Measurements from ENCODE around the gene PGPEP1. TPM values are rescaled to one million over a fixed set of nuclear protein-coding genes. Genes with fewer than 3 reads are reported as not detected.
A peak's percentile ranks its signal among the peaks of the same experiment; 100 is the strongest.
"Not testable (repeated sequence)": the region's sequence is repeated elsewhere in the genome, so short reads cannot be mapped to it uniquely, and the experiment has no call there.

Gene PGPEP1
- total RNA-seq, 1 donor from 2014 or later, result 23.2 TPM

GRCh38 chr19:18353378-18354005 lies 13.1 kb downstream of the PGPEP1 start:
- H3K27ac Mint-ChIP-seq, result no peak overlapping the region
- H3K4me1 Mint-ChIP-seq, result no peaks in the 10 kb centered on the region
- DNase-seq (ENCODE audit: low spot score in 2 of 2, unreplicated experiment in 2 of 2), result no peak
- H3K4me3 Mint-ChIP-seq, result no peak overlapping the region
- TF ChIP-seq, protein P1, sequence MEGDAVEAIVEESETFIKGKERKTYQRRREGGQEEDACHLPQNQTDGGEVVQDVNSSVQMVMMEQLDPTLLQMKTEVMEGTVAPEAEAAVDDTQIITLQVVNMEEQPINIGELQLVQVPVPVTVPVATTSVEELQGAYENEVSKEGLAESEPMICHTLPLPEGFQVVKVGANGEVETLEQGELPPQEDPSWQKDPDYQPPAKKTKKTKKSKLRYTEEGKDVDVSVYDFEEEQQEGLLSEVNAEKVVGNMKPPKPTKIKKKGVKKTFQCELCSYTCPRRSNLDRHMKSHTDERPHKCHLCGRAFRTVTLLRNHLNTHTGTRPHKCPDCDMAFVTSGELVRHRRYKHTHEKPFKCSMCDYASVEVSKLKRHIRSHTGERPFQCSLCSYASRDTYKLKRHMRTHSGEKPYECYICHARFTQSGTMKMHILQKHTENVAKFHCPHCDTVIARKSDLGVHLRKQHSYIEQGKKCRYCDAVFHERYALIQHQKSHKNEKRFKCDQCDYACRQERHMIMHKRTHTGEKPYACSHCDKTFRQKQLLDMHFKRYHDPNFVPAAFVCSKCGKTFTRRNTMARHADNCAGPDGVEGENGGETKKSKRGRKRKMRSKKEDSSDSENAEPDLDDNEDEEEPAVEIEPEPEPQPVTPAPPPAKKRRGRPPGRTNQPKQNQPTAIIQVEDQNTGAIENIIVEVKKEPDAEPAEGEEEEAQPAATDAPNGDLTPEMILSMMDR (IDR thresholded peaks at IDR 0.05; ENCODE audit: unreplicated experiment), result no peak
- no peaks in the 10 kb centered on the region for H3K9me3 Mint-ChIP-seq
- H3K27me3 Mint-ChIP-seq (ENCODE audit: low read depth), result no peaks in the 10 kb centered on the region
- peaks cover 28% of the 10 kb centered on the region for H3K36me3 Mint-ChIP-seq

DNA sequence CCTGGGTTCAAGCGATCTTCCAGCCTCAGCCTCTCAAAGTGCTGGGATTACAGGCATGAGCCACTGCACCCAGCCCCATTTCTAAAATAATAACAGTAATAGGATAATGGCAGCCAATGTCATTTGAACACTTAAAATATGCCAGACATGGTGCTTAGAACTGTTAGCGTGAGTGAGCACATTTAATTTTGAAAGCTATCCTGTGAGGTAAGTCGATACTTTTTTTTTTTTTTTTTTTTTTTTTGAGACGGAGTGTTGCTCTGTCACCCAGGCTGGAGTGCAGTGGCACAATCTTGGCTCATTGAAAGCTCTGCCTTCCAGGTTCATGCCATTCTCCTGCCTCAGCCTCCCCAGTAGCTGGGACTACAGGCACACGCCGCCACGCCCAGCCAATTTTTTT lies 14.3 kb downstream of the PGPEP1 start:
- not testable (repeated sequence) for H3K9me3 Mint-ChIP-seq; H3K4me3 Mint-ChIP-seq; H3K4me1 Mint-ChIP-seq; DNase-seq (ENCODE audit: low spot score in 2 of 2, unreplicated experiment in 2 of 2); H3K27me3 Mint-ChIP-seq (ENCODE audit: low read depth); H3K27ac Mint-ChIP-seq
- peaks cover 39% of the 10 kb centered on the region for H3K36me3 Mint-ChIP-seq

GRCh38 chr19:18357041-18357440 lies 16.6 kb downstream of the PGPEP1 start:
- H3K27me3 Mint-ChIP-seq (ENCODE audit: low read depth), result no peaks in the 10 kb centered on the region

GRCh38 chr19:18361646-18362045 lies 21.2 kb downstream of the PGPEP1 start:
- TF ChIP-seq, protein P1 (IDR thresholded peaks at IDR 0.05; ENCODE audit: unreplicated experiment), result no peak
- peaks cover 40% of the 10 kb centered on the region for H3K36me3 Mint-ChIP-seq
- peaks cover 3% of the 10 kb centered on the region for H3K9me3 Mint-ChIP-seq
- H3K4me3 Mint-ChIP-seq, result no peak overlapping the region
- no peak for DNase-seq (ENCODE audit: low spot score in 2 of 2, unreplicated experiment in 2 of 2)
- no peaks in the 10 kb centered on the region for H3K27me3 Mint-ChIP-seq (ENCODE audit: low read depth)
- peak overlapping the region; percentile 84 for H3K27ac Mint-ChIP-seq
- peaks cover 38% of the 10 kb centered on the region for H3K4me1 Mint-ChIP-seq

More at GRCh38 chr19:18357041-18357440, 16.6 kb downstream of the PGPEP1 start:
- Mint-ChIP-seq H3K36me3 (peaks cover 47% of the 10 kb centered on the region), H3K9me3 (peaks cover 3% of the 10 kb centered on the region), H3K27ac (no peak overlapping the region), H3K4me1 (peaks cover 5% of the 10 kb centered on the region), H3K4me3 (no peak overlapping the region)
- DNase-seq (ENCODE audit: low spot score in 2 of 2, unreplicated experiment in 2 of 2), result no peak
- TF ChIP-seq, protein P1 (IDR thresholded peaks at IDR 0.05; ENCODE audit: unreplicated experiment), result no peak

- Mint-ChIP-seq H3K9me3 (peaks cover 3% of the 10 kb centered on the region), H3K27ac (peak overlapping the region; percentile 97)
These were observed 22.6 kb downstream of the PGPEP1 start for GRCh38 chr19:18362934-18363542.

GRCh38 chr19:18363787-18364186 lies 23.4 kb downstream of the PGPEP1 start:
- peaks cover 3% of the 10 kb centered on the region for H3K9me3 Mint-ChIP-seq
- peaks cover 21% of the 10 kb centered on the region for H3K36me3 Mint-ChIP-seq
- peaks cover 41% of the 10 kb centered on the region for H3K4me1 Mint-ChIP-seq
- no peak overlapping the region for H3K4me3 Mint-ChIP-seq
- peak overlapping the region; percentile 97 for H3K27ac Mint-ChIP-seq
- no peaks in the 10 kb centered on the region for H3K27me3 Mint-ChIP-seq (ENCODE audit: low read depth)
- DNase-seq (ENCODE audit: low spot score in 2 of 2, unreplicated experiment in 2 of 2), result no peak
- TF ChIP-seq, protein P1 (IDR thresholded peaks at IDR 0.05; ENCODE audit: unreplicated experiment), result no peak

More at GRCh38 chr19:18362934-18363542, 22.6 kb downstream of the PGPEP1 start:
- Mint-ChIP-seq H3K4me1 (peaks cover 41% of the 10 kb centered on the region), H3K27me3 (ENCODE audit: low read depth) (no peaks in the 10 kb centered on the region), H3K4me3 (no peak overlapping the region), H3K36me3 (peaks cover 26% of the 10 kb centered on the region)
- TF ChIP-seq, protein P1 (IDR thresholded peaks at IDR 0.05; ENCODE audit: unreplicated experiment), result no peak
- DNase-seq (ENCODE audit: low spot score in 2 of 2, unreplicated experiment in 2 of 2), result no peak

DNA sequence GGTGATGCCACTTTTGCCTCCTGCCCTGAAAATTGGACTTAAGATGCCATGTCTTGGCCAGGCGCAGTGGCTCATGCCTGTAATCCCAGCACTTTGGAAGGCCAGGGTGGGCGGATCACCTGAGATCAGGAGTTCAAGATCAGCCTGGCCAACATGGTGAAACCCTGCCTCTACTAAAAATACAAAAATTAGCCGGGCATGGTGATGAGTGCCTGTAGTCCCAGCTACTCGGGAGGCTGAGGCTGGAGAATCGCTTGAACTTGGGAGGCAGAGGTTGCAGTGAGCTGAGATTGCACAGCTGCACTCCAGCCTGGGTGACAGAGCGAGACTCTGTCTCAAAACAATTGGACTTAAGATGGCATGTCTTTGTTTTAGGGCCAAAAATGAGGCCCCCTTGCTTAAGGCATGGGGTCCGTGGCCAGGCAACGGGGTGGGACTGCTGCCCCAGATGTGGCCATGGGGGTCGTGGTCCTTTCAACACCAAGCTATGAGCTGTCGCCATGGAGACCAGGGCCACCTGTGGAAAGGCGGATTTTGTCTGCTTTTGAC lies 24.0 kb downstream of the PGPEP1 start:
- not testable (repeated sequence) for H3K27me3 Mint-ChIP-seq (ENCODE audit: low read depth); DNase-seq (ENCODE audit: low spot score in 2 of 2, unreplicated experiment in 2 of 2); H3K4me3 Mint-ChIP-seq; H3K9me3 Mint-ChIP-seq
- peak overlapping the region; percentile 97 for H3K27ac Mint-ChIP-seq
- peaks cover 41% of the 10 kb centered on the region for H3K4me1 Mint-ChIP-seq
- H3K36me3 Mint-ChIP-seq, result peaks cover 16% of the 10 kb centered on the region
